ENCODE measurements around the gene KHSRP.

Gene KHSRP

GRCh38 chr19:6443986-6444385, 19.4 kb upstream of the KHSRP start:
- no peak for DNase-seq

GRCh38 chr19:6442087-6442688, 17.6 kb upstream of the KHSRP start:
- Histone ChIP-seq H3K27ac (no peak overlapping the region), H3K4me3 (ENCODE audit: low read depth, low read length) (no peak overlapping the region), H3K36me3 (replicated peaks) (no peaks in the 10 kb centered on the region), H3K27me3 (replicated peaks) (no peaks in the 10 kb centered on the region)
- no peak for DNase-seq
- TF ChIP-seq, protein P1, sequence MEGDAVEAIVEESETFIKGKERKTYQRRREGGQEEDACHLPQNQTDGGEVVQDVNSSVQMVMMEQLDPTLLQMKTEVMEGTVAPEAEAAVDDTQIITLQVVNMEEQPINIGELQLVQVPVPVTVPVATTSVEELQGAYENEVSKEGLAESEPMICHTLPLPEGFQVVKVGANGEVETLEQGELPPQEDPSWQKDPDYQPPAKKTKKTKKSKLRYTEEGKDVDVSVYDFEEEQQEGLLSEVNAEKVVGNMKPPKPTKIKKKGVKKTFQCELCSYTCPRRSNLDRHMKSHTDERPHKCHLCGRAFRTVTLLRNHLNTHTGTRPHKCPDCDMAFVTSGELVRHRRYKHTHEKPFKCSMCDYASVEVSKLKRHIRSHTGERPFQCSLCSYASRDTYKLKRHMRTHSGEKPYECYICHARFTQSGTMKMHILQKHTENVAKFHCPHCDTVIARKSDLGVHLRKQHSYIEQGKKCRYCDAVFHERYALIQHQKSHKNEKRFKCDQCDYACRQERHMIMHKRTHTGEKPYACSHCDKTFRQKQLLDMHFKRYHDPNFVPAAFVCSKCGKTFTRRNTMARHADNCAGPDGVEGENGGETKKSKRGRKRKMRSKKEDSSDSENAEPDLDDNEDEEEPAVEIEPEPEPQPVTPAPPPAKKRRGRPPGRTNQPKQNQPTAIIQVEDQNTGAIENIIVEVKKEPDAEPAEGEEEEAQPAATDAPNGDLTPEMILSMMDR (IDR thresholded peaks at IDR 0.05; ENCODE audit: low read depth, low read length, missing control alignments) = no peak
- in situ Hi-C loops (cut with HindIII; ENCODE audit: low pct_ligation_motif_present, low sequenced_read_pairs) = no loop called here

More at GRCh38 chr19:6443986-6444385, 19.4 kb upstream of the KHSRP start:
- H3K27ac ChIP-seq = no peak overlapping the region
- in situ Hi-C loops (cut with HindIII; ENCODE audit: low pct_ligation_motif_present, low sequenced_read_pairs) = no loop called here
- TF ChIP-seq, protein P1 (IDR thresholded peaks at IDR 0.05; ENCODE audit: low read depth, low read length, missing control alignments) = no peak
- no peaks in the 10 kb centered on the region for H3K36me3 ChIP-seq (replicated peaks)
- H3K4me3 ChIP-seq (ENCODE audit: low read depth, low read length) = no peak overlapping the region
- no peaks in the 10 kb centered on the region for H3K27me3 ChIP-seq (replicated peaks)

DNA sequence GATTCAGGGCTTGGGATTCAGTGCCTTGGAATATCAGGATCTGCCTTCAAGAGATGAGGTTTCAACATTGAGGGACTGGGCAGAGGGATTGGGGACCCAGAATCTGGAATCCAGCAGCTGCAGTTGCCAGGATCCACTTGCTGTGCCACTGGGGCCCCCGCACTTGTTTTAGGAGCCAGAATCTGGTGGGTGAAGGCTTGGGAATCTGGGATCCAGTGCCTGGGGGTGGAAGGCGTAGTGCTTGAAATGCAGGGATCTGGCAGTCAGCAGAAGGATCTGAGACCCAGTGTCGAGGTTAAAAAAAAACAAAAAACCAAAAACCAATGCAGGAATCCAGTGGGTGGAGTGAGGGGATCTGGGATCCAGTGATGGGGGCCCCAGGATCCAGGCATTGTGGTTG, 16.3 kb upstream of the KHSRP start:
- H3K27ac ChIP-seq = no peak overlapping the region
- DNase-seq = no peak
- in situ Hi-C loops (cut with HindIII; ENCODE audit: low pct_ligation_motif_present, low sequenced_read_pairs) = no loop called here
- H3K4me3 ChIP-seq (ENCODE audit: low read depth, low read length) = no peak overlapping the region
- TF ChIP-seq, protein P1 (IDR thresholded peaks at IDR 0.05; ENCODE audit: low read depth, low read length, missing control alignments) = no peak
- H3K36me3 ChIP-seq (replicated peaks) = no peaks in the 10 kb centered on the region
- H3K27me3 ChIP-seq (replicated peaks) = no peaks in the 10 kb centered on the region

GRCh38 chr19:6439743-6440142, 15.1 kb upstream of the KHSRP start:
- in situ Hi-C loops (cut with HindIII; ENCODE audit: low pct_ligation_motif_present, low sequenced_read_pairs) = no loop called here
- DNase-seq = no peak
- no peaks in the 10 kb centered on the region for H3K27me3 ChIP-seq (replicated peaks)
- no peaks in the 10 kb centered on the region for H3K36me3 ChIP-seq (replicated peaks)
- TF ChIP-seq, protein P1 (IDR thresholded peaks at IDR 0.05; ENCODE audit: low read depth, low read length, missing control alignments) = no peak
- H3K27ac ChIP-seq = no peak overlapping the region
- H3K4me3 ChIP-seq (ENCODE audit: low read depth, low read length) = no peak overlapping the region

GRCh38 chr19:6433663-6434062, 9.1 kb upstream of the KHSRP start, which contains the start of gene SLC25A41:
Gene SLC25A41, minus strand, starts transcription at chr19:6433763. Its CDS starts 70 bp downstream, at chr19:6433693.
- in situ Hi-C loops (cut with HindIII; ENCODE audit: low pct_ligation_motif_present, low sequenced_read_pairs) = no loop called here

More at GRCh38 chr19:6433663-6434062, 9.1 kb upstream of the KHSRP start, which contains the start of gene SLC25A41:
- no peak for DNase-seq
- TF ChIP-seq, protein P1 (IDR thresholded peaks at IDR 0.05; ENCODE audit: low read depth, low read length, missing control alignments) = no peak
- Histone ChIP-seq H3K27me3 (replicated peaks) (no peaks in the 10 kb centered on the region), H3K36me3 (replicated peaks) (no peaks in the 10 kb centered on the region), H3K4me3 (ENCODE audit: low read depth, low read length) (no peak within 1 kb of the TSS), H3K27ac (no peak within 1 kb of the TSS)
